H1 (cell line): ENCODE measurements around the gene FRMPD1. TPM values are rescaled to one million over a fixed set of nuclear protein-coding genes. Genes with fewer than 3 reads are reported as not detected.

Source experiments
- CBX8 ChIP-seq: fragments of 300-800, 300-1000 bp; sonication (generic); IDR thresholded peaks from 2 replicates; pipeline ENCODE4 v1.7.1; 2016; ENCODE audit warnings: low read depth, low read length, borderline replicate concordance
- CTBP2 ChIP-seq: IDR thresholded peaks from 2 replicates; pipeline ENCODE4 v1.7.0; 2011; ENCODE audit warnings: borderline replicate concordance, mild to moderate bottlenecking, moderate library complexity, mixed read lengths, low read length; ENCODE audit not compliant: insufficient read depth, insufficient read length
- POU5F1 ChIP-seq: IDR thresholded peaks from 2 replicates; pipeline ENCODE4 v1.6.1; 2011; ENCODE audit warnings: low read depth, mild to moderate bottlenecking, low read length, moderate library complexity
- RFX5 ChIP-seq: IDR thresholded peaks from 2 replicates; pipeline ENCODE4 v1.6.1; 2011; ENCODE audit warnings: low read depth, low read length, improper control_type of control experiment, borderline replicate concordance
- RXRA ChIP-seq: IDR thresholded peaks from 2 replicates; pipeline ENCODE4 v1.6.1; 2011; ENCODE audit warnings: low read depth, mild to moderate bottlenecking, low read length, moderate library complexity; ENCODE audit not compliant: insufficient read depth
- SP1 ChIP-seq: IDR thresholded peaks from 2 replicates; pipeline ENCODE4 v1.6.1; 2011; ENCODE audit warnings: low read depth, low read length
- TBP ChIP-seq: IDR thresholded peaks from 2 replicates; pipeline ENCODE4 v1.6.1; 2011; ENCODE audit warnings: low read depth, low read length, improper control_type of control experiment
- ZNF274 ChIP-seq: IDR thresholded peaks from 2 replicates; pipeline ENCODE4 v1.7.0; 2012; ENCODE audit warnings: low read length, borderline replicate concordance; ENCODE audit errors: extremely low read depth
- polyA plus RNA-seq, 7 experiments: library from polyadenylated mRNA; depleted of rRNA in 3 of 7; stranded (reverse) in 5 of 7; unstranded in 2 of 7; fragments of >200 nt in 5 of 7; fragments of 200-250 nt in 2 of 7; gene quantifications; 1 replicate in 5 of 7; 2 replicates in 1 of 7; 4 replicates in 1 of 7; pipeline versions ENCODE4 v1.2.1 to v1.2.3, GENCODE V29; 2011 to 2013; ENCODE audit warnings: missing spikeins in 2 of 7, mixed read lengths in 2 of 7
- total RNA-seq: library from RNA; stranded (reverse); fragmentation: NEBNext Ultra II Directional; extraction: Animal tissue kit (Norgen Biotek cat#: 25700); gene quantifications from 2 replicates; pipeline ENCODE4 v1.2.1, GENCODE V29; 2021

The FRMPD1 gene
- total and polyA plus RNA-seq, 2 of the 8 experiments (the other 6 are each of a cell fraction or from before 2014, with no cell fraction given) = 0.27 to 0.32 TPM

DNA sequence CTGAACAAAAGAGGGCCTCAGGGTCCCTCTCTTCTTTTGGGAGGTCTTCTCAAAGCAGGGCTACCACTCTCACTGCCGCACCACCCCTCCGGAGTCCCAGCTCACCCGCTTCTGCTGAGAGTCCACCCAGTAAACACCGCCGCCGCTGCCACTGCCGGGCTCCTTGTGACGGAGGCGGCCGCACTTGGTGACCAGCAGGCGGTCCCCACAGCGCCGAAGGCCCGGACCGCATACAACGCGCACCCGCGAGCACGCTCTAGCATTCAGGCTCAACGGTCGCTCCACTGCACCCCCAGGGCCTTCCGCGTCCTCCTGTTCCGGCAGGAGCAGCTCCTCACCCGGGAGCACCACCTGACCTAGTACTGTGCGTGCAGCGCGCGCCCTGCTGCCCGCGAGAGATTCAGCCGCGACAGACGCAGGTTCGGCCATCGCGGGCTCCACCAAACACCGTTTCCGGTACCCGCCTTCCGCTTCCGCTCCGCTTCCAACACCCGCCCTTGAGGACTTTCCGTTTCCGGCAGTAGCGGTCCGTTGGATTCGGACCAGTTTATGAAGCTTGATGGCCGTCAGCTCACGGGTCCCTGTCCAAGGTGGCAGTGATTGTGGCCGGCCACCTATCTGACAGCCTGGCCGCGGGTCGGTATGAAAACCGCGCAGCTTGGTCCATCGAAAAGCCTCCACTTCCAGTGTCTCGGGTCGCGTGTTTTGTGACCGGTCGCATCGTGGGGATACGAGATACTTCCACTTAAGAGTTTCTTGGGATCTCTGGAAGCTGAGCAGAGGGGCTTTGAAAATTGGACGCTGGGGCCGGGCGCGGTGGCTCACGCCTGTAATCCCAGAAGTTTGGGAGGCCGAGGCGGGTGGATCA lies 134.1 kb downstream of the FRMPD1 start, which contains the start of gene EXOSC3 (continued):
- TF ChIP-seq ZNF274 = no peak
- no peak for TF ChIP-seq CTBP2
- no peak for TF ChIP-seq RXRA
- peak; percentile 77; the same call in 1 of the 2 replicates for TF ChIP-seq TBP
- TF ChIP-seq POU5F1 = no peak
- TF ChIP-seq SP1 = no peak
- no peak for TF ChIP-seq CBX8
- TF ChIP-seq RFX5 = no peak
